Esophagus (tissue), 2 donors: ENCODE measurements around the gene ZGLP1. TPM values are rescaled to one million over a fixed set of nuclear protein-coding genes. Genes with fewer than 3 reads are reported as not detected.
A peak's percentile ranks its signal among the peaks of the same experiment; 100 is the strongest.

Experiments used
- H3K27ac ChIP-seq, 2 donors: one replicate each; pipeline ENCODE4 v1.5.1; 2013; ENCODE audit warnings: low read depth in 2 of 2, mild to moderate bottlenecking in 2 of 2, inconsistent platforms in 1 of 2, low read length in 1 of 2, moderate library complexity in 1 of 2
- H3K27me3 ChIP-seq, 2 donors: one replicate each; pipeline ENCODE4 v1.6.1; 2013; ENCODE audit warnings: low read length in 2 of 2, control low read depth in 1 of 2, mild to moderate bottlenecking in 1 of 2; ENCODE audit not compliant: insufficient read depth in 2 of 2, control insufficient read depth in 1 of 2
- H3K36me3 ChIP-seq, 2 donors: one replicate each; pipeline ENCODE4 v1.6.1; 2013; ENCODE audit warnings: low read length in 1 of 2; ENCODE audit not compliant: control insufficient read depth in 2 of 2, insufficient read depth in 2 of 2
- H3K4me1 ChIP-seq, 2 donors: one replicate each; pipeline ENCODE4 v1.6.1; 2013; ENCODE audit warnings: low read length in 1 of 2; ENCODE audit not compliant: control insufficient read depth in 2 of 2, insufficient read depth in 2 of 2
- H3K4me3 ChIP-seq, 2 donors: one replicate each; pipeline ENCODE4 v1.5.1; 2013; ENCODE audit warnings: low read length in 2 of 2, mild to moderate bottlenecking in 2 of 2, low read depth in 1 of 2, moderate library complexity in 1 of 2
- H3K9me3 ChIP-seq, 2 donors: one replicate each; pipeline ENCODE4 v1.6.1; 2013; ENCODE audit warnings: mild to moderate bottlenecking in 2 of 2, low read depth in 1 of 2, low read length in 1 of 2, moderate library complexity in 1 of 2; ENCODE audit not compliant: control insufficient read depth in 2 of 2, insufficient read depth in 1 of 2
- WGBS, 2 donors: extraction: QIAGEN DNeasy Blood & Tissue Kit; methylation state at CpG; one replicate each; pipeline ENCODE4 v1.1.7; 2013; 5-methylcytosine and 5-hydroxymethylcytosine counted together
- polyA plus RNA-seq, 2 donors: library from polyadenylated mRNA; stranded (reverse); fragments of 200-250 nt; gene quantifications; one replicate each; pipeline ENCODE4 v1.2.3, GENCODE V29; 2013
- donor health status: healthy with polysubstance abuse.
- donor health status: Bipolar disorder and iron deficiency.

ZGLP1 gene
- 1 to 10 TPM; 2.0 to 8.2 TPM for polyA plus RNA-seq

DNA sequence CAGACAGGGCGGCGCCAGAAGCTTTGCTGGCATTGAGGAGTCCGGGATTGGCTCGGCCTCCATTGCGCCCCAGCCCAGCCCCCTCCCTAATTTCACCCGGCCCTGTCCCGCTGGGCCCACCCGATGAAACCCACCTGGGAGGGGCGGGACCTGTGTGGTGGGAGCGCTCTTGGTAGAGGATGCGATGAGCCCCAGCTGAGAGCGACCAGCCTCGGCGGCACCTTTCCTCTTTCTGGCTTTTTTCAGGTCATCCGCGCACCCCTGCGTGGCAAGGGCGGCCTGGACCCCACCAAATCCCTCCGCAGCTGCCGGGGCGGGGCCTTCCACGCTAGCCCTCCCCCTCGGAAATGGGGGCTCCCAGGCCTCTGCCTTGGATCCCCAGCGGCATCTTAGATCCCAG, at the start of gene ZGLP1:
Gene ZGLP1, minus strand, starts transcription at position 393 of the 400 bp plus-strand sequence.
- Histone ChIP-seq H3K36me3 (peaks cover 3 to 9% of the 10 kb centered on the region in 2 donors), H3K4me3 (no peak within 1 kb of the TSS), H3K27ac (no peak within 1 kb of the TSS), H3K4me1 (no peaks in the 10 kb centered on the region), H3K9me3 (no peaks in the 10 kb centered on the region), H3K27me3 (no peaks in the 10 kb centered on the region)
- 89 to 93% methylated on average over 24 of the region's 24 CpGs for WGBS, 2 donors

DNA sequence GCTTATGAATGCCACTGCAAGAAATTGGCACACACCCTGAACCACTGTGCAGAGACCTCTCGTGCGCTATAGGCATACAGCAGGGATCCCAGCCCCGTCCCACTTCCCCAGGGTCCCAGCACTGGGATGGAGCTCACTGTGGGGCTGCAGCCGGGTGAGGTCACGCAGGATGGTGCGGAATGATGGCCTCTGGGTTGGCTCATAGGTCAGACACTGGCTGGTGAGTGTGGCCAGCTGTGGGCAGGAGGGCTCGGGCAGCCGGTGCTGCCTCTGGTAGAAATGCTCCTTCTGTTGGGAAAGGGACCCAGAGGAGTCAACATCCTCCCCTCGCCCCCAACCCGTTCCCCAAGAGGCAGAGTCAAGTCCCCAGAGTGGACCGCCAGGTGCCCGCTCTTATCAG, 46.8 kb upstream of the ZGLP1 start:
- Histone ChIP-seq H3K27ac (no peak overlapping the region), H3K36me3 (peaks cover 6 to 48% of the 10 kb centered on the region in 2 donors), H3K4me3 (no peak overlapping the region), H3K9me3 (peaks cover 0 to 5% of the 10 kb centered on the region in 2 donors), H3K27me3 (no peaks in the 10 kb centered on the region), H3K4me1 (no peaks in the 10 kb centered on the region)
- WGBS, 2 donors = 93 to 95% methylated on average over 12 of the region's 12 CpGs

DNA sequence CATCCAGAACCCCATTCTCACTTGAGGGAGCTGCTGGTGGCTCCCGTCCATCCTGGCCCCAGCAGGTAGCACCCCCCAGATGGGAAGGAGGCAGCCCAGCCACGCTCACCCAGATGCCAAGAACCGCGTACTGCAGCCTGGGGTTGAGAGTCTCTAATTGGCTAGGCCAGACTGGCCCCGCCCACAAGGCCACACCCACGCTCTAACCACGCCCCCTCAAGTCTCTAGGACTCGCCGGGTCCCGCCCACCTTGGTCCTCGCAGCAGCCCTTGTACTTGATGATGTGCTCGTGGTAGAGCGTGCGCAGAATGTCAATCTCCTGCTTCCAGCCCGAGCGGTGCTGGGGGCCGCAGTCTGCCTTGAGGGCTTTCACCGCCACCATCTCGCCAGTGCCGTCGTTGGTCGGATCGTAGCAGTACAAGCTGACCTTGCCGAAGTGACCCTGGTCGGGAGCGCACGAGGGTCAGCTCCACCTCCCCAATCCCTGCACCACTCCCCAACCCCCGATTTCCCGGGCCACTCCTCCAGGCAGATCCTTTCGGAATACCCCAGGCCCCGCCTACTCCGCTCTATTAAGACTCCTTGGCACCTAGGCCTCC, 44.3 kb upstream of the ZGLP1 start:
- Histone ChIP-seq H3K27ac (no peak overlapping the region), H3K4me3 (no peak overlapping the region), H3K9me3 (peaks cover 0 to 5% of the 10 kb centered on the region in 2 donors), H3K4me1 (no peaks in the 10 kb centered on the region), H3K27me3 (no peaks in the 10 kb centered on the region), H3K36me3 (peaks cover 9 to 38% of the 10 kb centered on the region in 2 donors)
- WGBS, 2 donors = 85 to 86% methylated on average over 32 of the region's 32 CpGs

DNA sequence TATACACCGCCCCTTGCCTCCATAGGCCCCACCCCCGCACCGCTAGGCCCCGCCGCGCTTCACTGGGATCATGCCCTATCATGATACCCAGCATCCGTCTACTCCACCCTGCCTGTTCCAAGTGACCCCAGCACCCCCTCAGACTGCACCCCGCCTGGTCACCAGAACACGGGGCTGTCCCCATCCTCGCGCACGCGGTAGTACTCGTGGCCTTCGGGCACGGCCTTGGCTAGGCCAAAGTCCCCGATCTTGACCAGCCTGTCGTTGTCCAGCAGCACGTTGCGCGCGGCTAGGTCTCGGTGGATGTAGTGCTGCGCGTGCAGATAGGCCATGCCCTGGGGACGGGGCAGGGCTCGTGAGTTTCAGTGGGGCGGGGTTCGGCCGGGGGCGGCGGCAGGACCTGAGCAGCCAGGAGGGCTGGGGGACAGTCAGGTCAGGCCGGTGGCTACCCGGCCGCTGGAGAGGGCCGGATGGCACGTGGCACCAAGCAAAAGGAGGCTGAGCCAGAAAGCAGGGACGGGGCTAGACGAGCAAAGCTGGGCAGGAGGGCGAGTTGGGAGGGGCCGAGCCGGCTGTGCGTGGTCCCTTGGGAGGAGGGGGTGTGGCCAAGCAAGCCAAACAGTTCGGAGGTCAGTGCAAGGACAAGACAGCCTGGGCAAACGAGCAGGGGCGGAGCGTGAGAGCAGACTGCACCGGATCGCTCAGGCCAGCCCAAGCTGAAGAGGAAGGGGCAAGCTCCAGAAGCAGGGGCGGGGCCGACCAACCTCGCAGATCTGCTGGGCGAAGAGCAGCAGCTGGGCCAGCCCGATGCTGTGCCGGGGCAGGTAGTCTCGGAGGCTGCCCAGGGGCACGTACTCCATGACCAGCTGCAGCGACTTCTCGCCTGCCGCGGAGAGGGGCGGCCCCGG, 43.4 kb upstream of the ZGLP1 start:
- peaks cover 9 to 38% of the 10 kb centered on the region in 2 donors for H3K36me3 ChIP-seq
- H3K4me1 ChIP-seq = no peaks in the 10 kb centered on the region
- 78 to 82% methylated on average over 59 to 63 of the region's 63 CpGs for WGBS, 2 donors
- no peak overlapping the region for H3K4me3 ChIP-seq
- no peak overlapping the region for H3K27ac ChIP-seq
- no peaks in the 10 kb centered on the region for H3K27me3 ChIP-seq
- H3K9me3 ChIP-seq = peaks cover 0 to 5% of the 10 kb centered on the region in 2 donors

DNA sequence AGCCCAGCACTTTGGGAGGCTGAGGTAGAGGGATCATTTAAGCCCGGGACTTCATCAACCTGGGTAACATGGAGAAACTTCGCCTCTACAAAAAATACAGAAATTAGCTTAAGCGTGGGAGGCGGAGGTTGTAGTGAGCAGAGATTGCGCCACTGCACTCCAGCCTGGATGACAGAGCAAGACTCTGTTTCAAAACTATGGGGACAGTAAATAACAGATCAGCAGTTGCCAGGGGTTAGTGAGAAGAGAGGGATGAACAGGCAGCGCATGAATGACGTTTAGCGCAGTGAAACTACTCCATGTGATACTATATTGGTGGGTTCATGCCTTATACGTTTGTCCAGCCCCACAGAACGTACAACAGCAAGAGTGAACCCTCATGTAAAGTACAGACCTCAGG, 36.9 kb upstream of the ZGLP1 start:
- no peak overlapping the region for H3K27ac ChIP-seq
- H3K4me3 ChIP-seq = no peak overlapping the region
- H3K36me3 ChIP-seq = peaks cover 3 to 6% of the 10 kb centered on the region in 2 donors
- H3K9me3 ChIP-seq = no peaks in the 10 kb centered on the region
- H3K27me3 ChIP-seq = no peaks in the 10 kb centered on the region
- 77 to 82% methylated on average over 10 of the region's 10 CpGs for WGBS, 2 donors
- no peaks in the 10 kb centered on the region for H3K4me1 ChIP-seq

DNA sequence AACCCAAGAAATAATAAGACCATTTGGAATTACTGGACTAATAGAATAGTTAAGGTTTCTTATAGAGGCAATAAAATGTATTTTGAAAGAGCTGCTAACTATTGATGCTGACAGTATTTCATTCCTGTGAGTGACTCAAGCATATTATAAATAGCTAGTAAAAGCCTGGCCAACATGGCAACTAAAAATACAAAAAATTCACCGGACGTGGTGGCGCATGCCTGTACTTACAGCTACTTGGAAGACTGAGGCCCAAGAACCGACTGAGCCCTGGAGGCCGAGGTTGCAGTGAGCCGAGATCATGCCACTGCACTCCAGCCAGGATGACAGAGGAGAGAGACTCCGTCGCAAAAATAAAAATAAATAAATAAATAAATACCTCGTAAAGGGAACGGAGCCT, 35.2 kb upstream of the ZGLP1 start:
- Histone ChIP-seq H3K9me3 (no peaks in the 10 kb centered on the region), H3K4me3 (no peak overlapping the region), H3K36me3 (peaks cover 0 to 2% of the 10 kb centered on the region in 2 donors), H3K27me3 (no peaks in the 10 kb centered on the region), H3K27ac (no peak overlapping the region), H3K4me1 (no peaks in the 10 kb centered on the region)
- WGBS, 2 donors = 93% methylated on average over 10 of the region's 10 CpGs

DNA sequence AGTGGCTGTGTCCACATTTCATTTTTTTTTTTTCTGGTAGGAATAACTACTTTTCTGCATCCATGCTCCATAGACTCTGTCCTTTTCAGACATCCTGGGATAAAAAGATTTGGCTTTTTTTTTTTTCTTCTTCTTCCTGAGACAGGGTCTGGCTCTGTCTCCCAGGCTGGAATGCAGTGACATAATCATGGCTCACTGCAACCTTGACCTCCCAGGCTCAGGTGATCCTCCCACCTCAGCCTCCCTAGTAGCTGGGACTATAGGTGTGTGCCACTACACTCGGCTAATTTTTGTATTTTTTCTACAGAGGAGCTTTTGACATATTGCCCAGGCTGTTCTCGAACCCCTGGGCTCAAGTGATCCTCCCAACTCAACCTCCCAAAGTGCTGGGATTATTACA, 33.9 kb upstream of the ZGLP1 start:
- Histone ChIP-seq H3K9me3 (no peaks in the 10 kb centered on the region), H3K27me3 (no peaks in the 10 kb centered on the region), H3K4me3 (no peak overlapping the region), H3K4me1 (peaks cover 0 to 3% of the 10 kb centered on the region in 2 donors), H3K36me3 (no peaks in the 10 kb centered on the region), H3K27ac (no peak overlapping the region)
- WGBS, 2 donors = 74 to 77% methylated on average over 2 of the region's 2 CpGs

DNA sequence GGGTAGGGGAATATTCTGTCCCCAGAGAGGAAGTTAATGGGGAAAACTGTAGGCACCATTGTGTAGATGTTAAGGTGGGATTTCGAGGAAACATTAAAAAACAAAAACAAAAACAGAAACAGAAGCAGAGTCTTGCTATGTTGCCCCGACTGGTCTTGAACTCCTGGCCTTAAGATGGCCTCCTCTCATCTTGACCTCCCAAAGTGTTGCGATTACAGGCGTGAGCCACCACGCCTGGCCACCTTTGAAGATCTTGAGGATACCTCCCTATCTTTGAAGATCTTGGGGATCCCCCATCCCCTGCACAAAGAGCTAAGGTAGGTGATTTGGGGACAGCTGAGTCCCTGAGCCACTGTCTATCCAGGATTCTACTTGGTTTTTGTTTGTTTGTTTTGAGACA, 30.4 kb upstream of the ZGLP1 start:
- no peaks in the 10 kb centered on the region for H3K36me3 ChIP-seq
- no peak overlapping the region for H3K4me3 ChIP-seq
- whole genome bisulfite sequencing, 2 donors = 85 to 86% methylated on average over 5 of the region's 5 CpGs
- no peaks in the 10 kb centered on the region for H3K9me3 ChIP-seq
- no peaks in the 10 kb centered on the region for H3K27me3 ChIP-seq
- H3K4me1 ChIP-seq = peaks cover 0 to 3% of the 10 kb centered on the region in 2 donors
- H3K27ac ChIP-seq = no peak overlapping the region

DNA sequence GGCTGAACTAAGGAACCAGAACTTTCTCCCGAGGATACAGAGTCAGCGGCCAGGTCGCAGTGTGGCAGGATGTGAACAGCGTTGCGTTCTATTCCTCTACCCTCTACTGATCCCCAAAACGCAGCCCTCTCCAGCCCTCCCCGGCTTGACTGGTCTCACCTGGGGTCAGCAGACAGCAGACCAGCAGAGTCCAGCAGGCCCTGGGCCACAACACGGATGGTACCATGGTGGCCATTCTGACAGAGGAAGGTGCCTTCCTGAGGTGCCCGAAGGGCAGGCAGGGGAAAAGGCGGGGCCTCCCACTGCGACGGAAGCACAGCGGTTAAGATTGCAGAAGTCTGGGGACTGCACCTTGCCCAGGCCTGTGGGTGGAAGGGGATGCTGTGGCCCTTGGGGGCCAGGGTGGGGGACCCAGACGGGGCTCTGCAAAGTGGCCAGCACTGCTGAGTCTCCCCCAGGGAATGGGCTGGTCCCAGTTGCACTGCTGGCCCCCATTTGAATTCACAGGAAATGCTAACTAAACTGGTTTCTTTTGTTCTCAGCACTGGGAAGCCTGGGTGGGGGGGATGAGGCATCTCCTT, 29.9 kb upstream of the ZGLP1 start, which contains the start of gene ICAM3:
Gene ICAM3, minus strand, starts transcription at position 245 of the 581 bp plus-strand sequence. Its CDS starts 10 bp downstream, at position 235.
- WGBS, 2 donors = 59 to 63% methylated on average over 12 to 14 of the region's 14 CpGs
- Histone ChIP-seq H3K27ac (no peak within 1 kb of the TSS), H3K36me3 (no peaks in the 10 kb centered on the region), H3K4me3 (peak within 1 kb of the TSS; percentile 22 to 33), H3K9me3 (no peaks in the 10 kb centered on the region), H3K27me3 (no peaks in the 10 kb centered on the region), H3K4me1 (peaks cover under 1 to 3% of the 10 kb centered on the region in 2 donors)
